ENCODE results near the gene DDX25.

DDX25 gene

GRCh38 chr11:125944350-125945010 lies 40.2 kb downstream of the DDX25 start:
- TF ChIP-seq, protein P1, sequence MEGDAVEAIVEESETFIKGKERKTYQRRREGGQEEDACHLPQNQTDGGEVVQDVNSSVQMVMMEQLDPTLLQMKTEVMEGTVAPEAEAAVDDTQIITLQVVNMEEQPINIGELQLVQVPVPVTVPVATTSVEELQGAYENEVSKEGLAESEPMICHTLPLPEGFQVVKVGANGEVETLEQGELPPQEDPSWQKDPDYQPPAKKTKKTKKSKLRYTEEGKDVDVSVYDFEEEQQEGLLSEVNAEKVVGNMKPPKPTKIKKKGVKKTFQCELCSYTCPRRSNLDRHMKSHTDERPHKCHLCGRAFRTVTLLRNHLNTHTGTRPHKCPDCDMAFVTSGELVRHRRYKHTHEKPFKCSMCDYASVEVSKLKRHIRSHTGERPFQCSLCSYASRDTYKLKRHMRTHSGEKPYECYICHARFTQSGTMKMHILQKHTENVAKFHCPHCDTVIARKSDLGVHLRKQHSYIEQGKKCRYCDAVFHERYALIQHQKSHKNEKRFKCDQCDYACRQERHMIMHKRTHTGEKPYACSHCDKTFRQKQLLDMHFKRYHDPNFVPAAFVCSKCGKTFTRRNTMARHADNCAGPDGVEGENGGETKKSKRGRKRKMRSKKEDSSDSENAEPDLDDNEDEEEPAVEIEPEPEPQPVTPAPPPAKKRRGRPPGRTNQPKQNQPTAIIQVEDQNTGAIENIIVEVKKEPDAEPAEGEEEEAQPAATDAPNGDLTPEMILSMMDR (IDR thresholded peaks at IDR 0.05; ENCODE audit: low read depth, low read length) = no peak
- H3K4me3 ChIP-seq (ENCODE audit: low read depth, low read length) = no peak overlapping the region

GRCh38 chr11:125945011-125945796 lies 40.9 kb downstream of the DDX25 start:
- H3K4me3 ChIP-seq (ENCODE audit: low read depth, low read length) = no peak overlapping the region
- TF ChIP-seq, protein P1 (IDR thresholded peaks at IDR 0.05; ENCODE audit: low read depth, low read length) = no peak

- TF ChIP-seq, protein P1 (IDR thresholded peaks at IDR 0.05; ENCODE audit: low read depth, low read length) = no peak
- no peak within 1 kb of the TSS for H3K4me3 ChIP-seq (ENCODE audit: low read depth, low read length)
Measured at GRCh38 chr11:125945797-125946520, 41.7 kb downstream of the DDX25 start, which contains the start of gene VSIG10L2. VSIG10L2 (plus strand) TSS chr11:125946044; CDS start chr11:125946056, 12 bp downstream.

DNA sequence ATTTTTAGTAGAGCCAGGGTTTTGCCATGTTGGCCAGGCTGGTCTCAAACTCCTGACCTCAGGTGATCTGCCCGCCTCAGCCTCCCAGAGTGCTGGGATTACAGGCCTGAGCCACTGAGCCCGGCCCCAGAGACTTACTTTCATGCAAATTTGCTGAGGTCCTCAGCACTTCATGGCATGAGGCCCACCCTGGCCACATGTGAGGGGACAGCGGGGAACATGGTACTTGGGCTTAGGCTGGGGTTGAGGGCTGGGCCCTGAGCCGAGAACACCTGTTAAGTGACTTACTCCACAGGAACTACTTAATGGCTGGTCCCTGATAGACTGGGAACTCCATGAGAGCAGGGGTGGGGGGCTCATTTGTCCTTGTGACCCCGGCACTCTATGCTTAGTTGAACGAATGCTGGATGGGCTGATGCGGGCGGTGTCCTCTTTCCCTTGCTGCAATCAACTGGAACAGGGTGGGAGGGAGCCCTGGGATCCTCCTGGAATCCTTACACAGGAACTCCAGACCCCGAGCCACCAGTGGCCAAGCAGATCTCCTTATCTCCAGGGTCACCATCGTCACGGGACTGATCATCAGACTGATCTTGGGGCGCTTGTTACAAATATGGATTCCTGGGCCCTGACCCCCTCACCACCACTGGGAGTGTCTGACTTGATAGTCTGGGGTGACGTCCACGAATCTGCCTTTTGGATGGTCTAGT lies 42.6 kb downstream of the DDX25 start:
- H3K4me3 ChIP-seq (ENCODE audit: low read depth, low read length) = no peak overlapping the region
- TF ChIP-seq, protein P1 (IDR thresholded peaks at IDR 0.05; ENCODE audit: low read depth, low read length) = no peak

GRCh38 chr11:125947419-125948277 lies 43.3 kb downstream of the DDX25 start:
- no peak overlapping the region for H3K4me3 ChIP-seq (ENCODE audit: low read depth, low read length)
- TF ChIP-seq, protein P1 (IDR thresholded peaks at IDR 0.05; ENCODE audit: low read depth, low read length) = no peak

DNA sequence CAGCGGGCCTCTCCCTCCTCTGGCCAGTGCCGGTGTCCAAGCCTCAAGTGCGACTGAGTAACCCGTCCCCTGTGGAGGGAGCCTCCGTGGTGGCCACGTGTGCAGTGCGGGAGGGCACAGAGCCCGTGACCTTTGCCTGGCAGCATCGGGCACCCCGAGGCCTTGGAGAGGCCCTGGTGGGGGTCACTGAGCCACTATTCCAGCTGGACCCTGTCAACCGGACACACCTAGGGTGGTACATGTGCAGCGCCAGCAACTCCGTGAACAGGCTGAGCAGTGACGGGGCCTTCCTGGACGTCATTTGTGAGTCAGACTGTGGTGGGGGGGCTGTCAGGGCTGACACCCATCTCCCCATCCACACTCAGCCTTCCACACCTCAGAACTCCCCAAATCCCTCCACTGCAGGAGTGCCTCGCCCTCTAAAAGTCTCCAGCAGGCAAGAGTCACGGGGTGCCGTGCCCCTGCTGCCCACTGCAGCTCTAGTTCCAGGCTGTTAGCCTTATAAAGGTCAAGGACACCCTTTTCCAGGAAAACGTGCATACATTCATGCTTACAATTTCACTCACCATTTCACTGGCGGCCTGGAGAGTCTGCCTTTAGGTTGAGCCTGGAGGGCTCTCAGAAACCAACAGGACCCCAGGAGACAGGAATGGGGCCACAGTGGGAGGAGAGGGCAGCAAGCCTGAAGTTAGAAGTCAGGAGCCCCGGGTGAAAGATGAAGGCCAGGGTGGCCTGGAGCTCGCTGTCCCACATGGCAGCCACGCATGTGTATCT lies 44.2 kb downstream of the DDX25 start:
- H3K4me3 ChIP-seq (ENCODE audit: low read depth, low read length) = no peak overlapping the region
- TF ChIP-seq, protein P1 (IDR thresholded peaks at IDR 0.05; ENCODE audit: low read depth, low read length) = no peak
